K562 treated with DMSO at 1 percent for 24 hours (cell line): ENCODE measurements around the gene SLK. TPM values are rescaled to one million over a fixed set of nuclear protein-coding genes. Genes with fewer than 3 reads are reported as not detected.

Experiments
- total RNA-seq: library from RNA; unstranded; fragments of 300-600 nt; gene quantifications from 2 replicates; pipeline ENCODE4 v1.2.3, GENCODE V29; 2022; ENCODE audit warnings: low read depth; ENCODE audit not compliant: insufficient read depth

Gene SLK
- 13.1 and 16.1 TPM in 2 replicates for total RNA-seq

GRCh38 chr10:103966671-103967447 lies at the start of gene SLK:
TSS of gene SLK (plus strand) at chr10:103967140. CDS start at chr10:103967746, 606 bp downstream.

GRCh38 chr10:103918053-103918846 lies 48.7 kb upstream of the SLK start, which contains the start of gene STN1:
TSS of gene STN1 (minus strand) at chr10:103918184. CDS start at chr10:103917594, 590 bp downstream.

Other genes with a start within 250 kb of the SLK start
- gene SH3PXD2A, start 111.6 kb upstream of the SLK start, total RNA-seq = 1.6 TPM in 2 replicates
- 18.4 and 18.5 TPM in 2 replicates for gene STN1, start 49.0 kb upstream of the SLK start, total RNA-seq
- not detected in 2 replicates for gene COL17A1, start 118.7 kb downstream of the SLK start, total RNA-seq
- gene SFR1, start 155.0 kb downstream of the SLK start, total RNA-seq = 4.4 and 4.6 TPM in 2 replicates